SU-DHL-6 (cell line): ENCODE data around the gene DCAF4.
"Not testable (repeated sequence)": the region's sequence is repeated elsewhere in the genome, so short reads cannot be mapped to it uniquely, and the experiment has no call there.

ENCODE experiments used
- H2AFZ ChIP-seq: fragments of 200-600 bp; sonication (generic); 2 replicates; pipeline ENCODE4 v1.6.1; 2014; ENCODE audit warnings: low read depth, mild to moderate bottlenecking, moderate library complexity, mixed read lengths, antibody characterized with exemption, low read length; ENCODE audit not compliant: severe bottlenecking
- H3F3A ChIP-seq: fragments of 200-600 bp; shearing (Covaris generic); 2 replicates; pipeline ENCODE4 v1.6.0; 2016; ENCODE audit warnings: antibody characterized with exemption, mild to moderate bottlenecking; ENCODE audit not compliant: insufficient read depth
- H3K27ac ChIP-seq: fragments of 200-600 bp; sonication (generic); 2 replicates; pipeline ENCODE4 v1.5.1; 2016; ENCODE audit warnings: low read depth, mild to moderate bottlenecking, low read length, moderate library complexity, mixed read lengths
- H3K27me3 ChIP-seq: fragments of 200-600 bp; sonication (generic), shearing (Covaris generic); 2 replicates; pipeline ENCODE4 v1.6.0; 2014; ENCODE audit warnings: mild to moderate bottlenecking, low read length
- H3K36me3 ChIP-seq: fragments of 200-600 bp; sonication (generic); 2 replicates; pipeline ENCODE4 v1.6.1; 2014; ENCODE audit warnings: mild to moderate bottlenecking, low read length, mixed read lengths
- H3K4me2 ChIP-seq: fragments of 300-600, 200-600 bp; shearing (Covaris generic), sonication (generic); 2 replicates; pipeline ENCODE4 v1.6.0; 2014; ENCODE audit warnings: low read length, low read depth, mild to moderate bottlenecking; ENCODE audit not compliant: poor library complexity, severe bottlenecking
- H3K4me3 ChIP-seq: fragments of 200-600 bp; sonication (generic); 2 replicates; pipeline ENCODE4 v1.5.1; 2014; ENCODE audit warnings: antibody characterized with exemption, low read length, mild to moderate bottlenecking, mixed read lengths; ENCODE audit not compliant: insufficient read depth, poor library complexity, severe bottlenecking
- H3K79me2 ChIP-seq: fragments of 200-600 bp; sonication (generic); 2 replicates; pipeline ENCODE4 v1.6.1; 2014; ENCODE audit warnings: mild to moderate bottlenecking, low read length, moderate library complexity; ENCODE audit not compliant: insufficient read depth
- H3K9ac ChIP-seq: fragments of 200-600 bp; sonication (generic); 2 replicates; pipeline ENCODE4 v1.7.0; 2014; ENCODE audit warnings: mild to moderate bottlenecking, low read length
- H3K9me2 ChIP-seq: fragments of 200-600 bp; sonication (generic); replicated peaks from 2 replicates; pipeline ENCODE4 v1.6.1; 2014; ENCODE audit warnings: low read length; ENCODE audit not compliant: insufficient read depth
- H3K9me3 ChIP-seq: fragments of 200-600 bp; sonication (generic); 2 replicates; pipeline ENCODE4 v1.6.1; 2014; ENCODE audit warnings: low read length, mixed read lengths; ENCODE audit not compliant: insufficient read depth
- H4K20me1 ChIP-seq: fragments of 200-600 bp; sonication (generic); 2 replicates; pipeline ENCODE4 v1.6.1; 2014; ENCODE audit warnings: low read depth, mild to moderate bottlenecking, antibody characterized with exemption, low read length, moderate library complexity, mixed read lengths
- CTCF ChIP-seq: fragments of 200-600 bp; sonication (generic); IDR thresholded peaks from one replicate; pipeline ENCODE4 v1.5.1; 2017; ENCODE audit warnings: antibody characterized with exemption, mild to moderate bottlenecking, low read length, moderate library complexity; ENCODE audit not compliant: insufficient read depth, poor library complexity, severe bottlenecking
- EZH2phosphoT487 ChIP-seq: fragments of 200-600 bp; sonication (generic), shearing (Covaris generic); conservative IDR thresholded peaks from 2 replicates; pipeline ENCODE4 v1.6.1; 2018; ENCODE audit warnings: mild to moderate bottlenecking, antibody characterized with exemption, low read length, moderate library complexity, mixed read lengths

The DCAF4 gene

GRCh38 chr14:72952171-72952570 is 25.9 kb downstream of the DCAF4 start:
- Histone ChIP-seq H3K27ac (no peak overlapping the region), H3F3A (no peaks in the 10 kb centered on the region), H3K9me2 (no peaks in the 10 kb centered on the region), H3K27me3 (no peaks in the 10 kb centered on the region), H3K36me3 (peaks cover 5% of the 10 kb centered on the region; the same call in 1 of the 2 replicates), H3K4me3 (no peak overlapping the region), H3K79me2 (no peaks in the 10 kb centered on the region), H4K20me1 (no peaks in the 10 kb centered on the region), H3K9ac (no peak overlapping the region), H3K9me3 (no peaks in the 10 kb centered on the region), H3K4me2 (no peak overlapping the region), H2AFZ (no peak overlapping the region)
- TF ChIP-seq EZH2phosphoT487 (no peak), CTCF (no peak)

GRCh38 chr14:72956741-72957140 is 30.5 kb downstream of the DCAF4 start:
- not testable (repeated sequence) for H3K9ac ChIP-seq, H3K36me3 ChIP-seq, H3K9me3 ChIP-seq, H3K4me3 ChIP-seq, H3K4me2 ChIP-seq, H3K27ac ChIP-seq, H2AFZ ChIP-seq, H3F3A ChIP-seq, H4K20me1 ChIP-seq, H3K27me3 ChIP-seq, H3K9me2 ChIP-seq, H3K79me2 ChIP-seq

GRCh38 chr14:72957213-72957612 is 30.9 kb downstream of the DCAF4 start:
- H2AFZ ChIP-seq = no peak overlapping the region
- H3K4me2 ChIP-seq = no peak overlapping the region
- H3F3A ChIP-seq = no peaks in the 10 kb centered on the region
- H3K9me3 ChIP-seq = no peaks in the 10 kb centered on the region
- no peak overlapping the region for H3K4me3 ChIP-seq
- no peaks in the 10 kb centered on the region; the same call in 1 of the 2 replicates for H3K36me3 ChIP-seq
- no peaks in the 10 kb centered on the region for H3K79me2 ChIP-seq
- no peak overlapping the region for H3K27ac ChIP-seq
- no peaks in the 10 kb centered on the region for H3K9me2 ChIP-seq
- no peak overlapping the region for H3K9ac ChIP-seq
- no peak for TF ChIP-seq CTCF
- no peak for TF ChIP-seq EZH2phosphoT487
- H4K20me1 ChIP-seq = no peaks in the 10 kb centered on the region
- no peaks in the 10 kb centered on the region for H3K27me3 ChIP-seq

GRCh38 chr14:72958548-72958947 is 32.3 kb downstream of the DCAF4 start:
- Histone ChIP-seq H3K79me2 (no peaks in the 10 kb centered on the region), H4K20me1 (no peaks in the 10 kb centered on the region), H3K9me2 (no peaks in the 10 kb centered on the region), H3K4me2 (no peak overlapping the region), H3F3A (no peaks in the 10 kb centered on the region), H3K36me3 (no peaks in the 10 kb centered on the region; the same call in 1 of the 2 replicates), H3K27ac (no peak overlapping the region), H3K27me3 (no peaks in the 10 kb centered on the region), H3K4me3 (no peak overlapping the region), H2AFZ (no peak overlapping the region), H3K9ac (no peak overlapping the region), H3K9me3 (no peaks in the 10 kb centered on the region)
- TF ChIP-seq CTCF (no peak), EZH2phosphoT487 (no peak)

- H2AFZ ChIP-seq, H3K27me3 ChIP-seq, H3F3A ChIP-seq, H3K79me2 ChIP-seq, H3K4me2 ChIP-seq, H3K9ac ChIP-seq, H3K9me2 ChIP-seq, H3K27ac ChIP-seq, H3K36me3 ChIP-seq, H3K9me3 ChIP-seq, H4K20me1 ChIP-seq, H3K4me3 ChIP-seq: not testable (repeated sequence)
Observed at GRCh38 chr14:72961016-72961415, 34.8 kb downstream of the DCAF4 start.
